K562 (cell line): Measurements from ENCODE around the gene AHSG.

Experiments
- CCNT2 ChIP-seq: IDR thresholded peaks from 2 replicates; pipeline ENCODE4 v1.6.1; 2011; ENCODE audit warnings: borderline replicate concordance, low read depth, mild to moderate bottlenecking, moderate library complexity, mixed read lengths, low read length; ENCODE audit not compliant: insufficient read length; ENCODE audit errors: extremely low read depth
- CHD2 ChIP-seq: IDR thresholded peaks from 2 replicates; pipeline ENCODE4 v1.6.1; 2011; ENCODE audit warnings: low read depth, low read length
- CTBP1 ChIP-seq: fragments of 450-650 bp; IDR thresholded peaks from 2 replicates; pipeline ENCODE4 v1.6.1; 2016; ENCODE audit warnings: borderline replicate concordance
- CTCF ChIP-seq, 3 experiments: IDR thresholded peaks in 2 of 3; conservative IDR thresholded peaks in 1 of 3; 2 replicates each; pipeline ENCODE4 v1.5.1; 2011 to 2012; ENCODE audit warnings: low read length in 3 of 3, mild to moderate bottlenecking in 3 of 3, control low read depth in 2 of 3, improper control_type of control experiment in 1 of 3, inconsistent platforms in 1 of 3, low read depth in 1 of 3, mixed read lengths in 1 of 3, moderate library complexity in 1 of 3; ENCODE audit not compliant: insufficient read depth in 2 of 3
- FIP1L1 ChIP-seq: fragments of 200-400 bp; formaldehyde crosslinking; IDR thresholded peaks from 2 replicates; pipeline ENCODE4 v1.6.1; 2018; ENCODE audit warnings: mild to moderate bottlenecking, low read depth, low read length; ENCODE audit not compliant: poor library complexity, severe bottlenecking
- FOXA3 ChIP-seq, 2 experiments: fragments of 450-650 bp in 1 of 2; sonication (generic) in 1 of 2; formaldehyde crosslinking; IDR thresholded peaks in 1 of 2; conservative IDR thresholded peaks in 1 of 2; 2 replicates each; pipeline versions ENCODE4 v1.4.0 to v1.8.0; 2020 to 2022; ENCODE audit warnings: mild to moderate bottlenecking in 2 of 2, missing genetic modification reagents in 1 of 2
- JUNB ChIP-seq: fragments of 450-650 bp; formaldehyde crosslinking; conservative IDR thresholded peaks from 2 replicates; pipeline ENCODE4 v1.4.0; 2020; ENCODE audit warnings: mild to moderate bottlenecking
- MXD1 ChIP-seq: fragments of 250-450 bp; sonication (Bioruptor Pico); IDR thresholded peaks from 2 replicates; pipeline ENCODE4 v1.8.0; 2021; ENCODE audit warnings: borderline replicate concordance, mild to moderate bottlenecking, moderate library complexity; ENCODE audit not compliant: poor library complexity, severe bottlenecking
- NBN ChIP-seq: fragments of 450-650 bp; IDR thresholded peaks from 2 replicates; pipeline ENCODE4 v1.6.1; 2016; ENCODE audit warnings: low read depth, mild to moderate bottlenecking
- POLR2A ChIP-seq: fragments of 450-650 bp; conservative IDR thresholded peaks from 2 replicates; pipeline ENCODE4 v1.6.1; 2016
- SAFB ChIP-seq: fragments of 200-400 bp; formaldehyde crosslinking; IDR thresholded peaks from 2 replicates; pipeline ENCODE4 v1.6.1; 2017; ENCODE audit warnings: low read depth, low read length, borderline replicate concordance
- SP2 ChIP-seq: IDR thresholded peaks from 2 replicates; pipeline ENCODE4 v1.6.1; 2011; ENCODE audit warnings: mild to moderate bottlenecking, low read depth, low read length, moderate library complexity; ENCODE audit not compliant: poor library complexity, severe bottlenecking; ENCODE audit errors: extremely low read depth
- YY1 ChIP-seq, 3 experiments: IDR thresholded peaks; 2 replicates each; pipeline ENCODE4 v1.6.1; 2011; ENCODE audit warnings: low read length in 2 of 3, mild to moderate bottlenecking in 2 of 3, moderate library complexity in 2 of 3, borderline replicate concordance in 1 of 3, control low read depth in 1 of 3, low read depth in 1 of 3; ENCODE audit not compliant: insufficient read depth in 3 of 3, insufficient replicate concordance in 2 of 3, control insufficient read depth in 1 of 3, insufficient read length in 1 of 3; ENCODE audit errors: extremely low read depth in 1 of 3
- ZFX ChIP-seq: sonication (generic); formaldehyde crosslinking; IDR thresholded peaks from 2 replicates; pipeline ENCODE4 v1.8.0; 2022; ENCODE audit warnings: mild to moderate bottlenecking, missing genetic modification reagents, moderate library complexity

GRCh38 chr3:186665625-186666188 lies 52.8 kb downstream of the AHSG start, which contains the start of gene HRG:
- TF ChIP-seq NBN, result no peak
- TF ChIP-seq CTBP1, result no peak
- TF ChIP-seq FOXA3 (CRISPR knock-in tag; conservative IDR thresholded peaks at IDR 0.05 in 1 of 2, IDR thresholded peaks at IDR 0.05 in 1 of 2), result no peak
- no peak for TF ChIP-seq SAFB
- no peak for TF ChIP-seq MXD1 (CRISPR knock-in tag)
- TF ChIP-seq CTCF (IDR thresholded peaks at IDR 0.05 in 2 of 3, conservative IDR thresholded peaks at IDR 0.05 in 1 of 3; ENCODE audit: insufficient read depth in 2 of 3, low read depth in 1 of 3, low read length in 3 of 3), result no peak
- TF ChIP-seq CHD2, result no peak
- no peak for TF ChIP-seq POLR2A
- no peak for TF ChIP-seq ZFX (CRISPR knock-in tag)
- TF ChIP-seq SP2, result no peak
- TF ChIP-seq CCNT2, result no peak
- TF ChIP-seq FIP1L1, result no peak
- no peak for TF ChIP-seq YY1 (IDR thresholded peaks at IDR 0.05; ENCODE audit: borderline replicate concordance in 1 of 3, control insufficient read depth in 1 of 3, extremely low read depth in 1 of 3, insufficient read depth in 3 of 3, insufficient read length in 1 of 3, insufficient replicate concordance in 2 of 3, low read depth in 1 of 3, low read length in 2 of 3)
- no peak for TF ChIP-seq JUNB (CRISPR knock-in tag)
